GM21723 (cell line): Measurements from ENCODE around the gene MAP7.
"Not testable (repeated sequence)": the region's sequence is repeated elsewhere in the genome, so short reads cannot be mapped to it uniquely, and the experiment has no call there.

ENCODE experiments used
- ATAC-seq: cut with Tn5 transposase; IDR thresholded peaks from one replicate; pipeline ENCODE4 v1.9.1; 2021; ENCODE audit warnings: mild to moderate bottlenecking, moderate library complexity; ENCODE audit not compliant: unreplicated experiment

Gene MAP7

GRCh38 chr6:136508725-136509392 lies 41.4 kb downstream of the MAP7 start:
- ATAC-seq = no peak

- ATAC-seq = no peak
These were observed 44.0 kb downstream of the MAP7 start for GRCh38 chr6:136506124-136506799.

- ATAC-seq = no peak
These were observed 46.8 kb downstream of the MAP7 start for GRCh38 chr6:136503303-136504029.

GRCh38 chr6:136502786-136503185 lies 47.4 kb downstream of the MAP7 start:
- ATAC-seq = no peak

GRCh38 chr6:136501514-136501913 lies 48.7 kb downstream of the MAP7 start:
- ATAC-seq = no peak

- no peak for ATAC-seq
These were observed 49.1 kb downstream of the MAP7 start for GRCh38 chr6:136501096-136501495.

GRCh38 chr6:136500414-136500813 lies 49.8 kb downstream of the MAP7 start:
- no peak for ATAC-seq

GRCh38 chr6:136499370-136499769 lies 50.9 kb downstream of the MAP7 start:
- no peak for ATAC-seq

GRCh38 chr6:136496449-136496848 lies 53.8 kb downstream of the MAP7 start:
- not testable (repeated sequence) for ATAC-seq

GRCh38 chr6:136494710-136495109 lies 55.5 kb downstream of the MAP7 start:
- no peak for ATAC-seq

GRCh38 chr6:136494059-136494458 lies 56.2 kb downstream of the MAP7 start:
- ATAC-seq = no peak

- no peak for ATAC-seq
These were observed 57.8 kb downstream of the MAP7 start for GRCh38 chr6:136492409-136492808.

- no peak for ATAC-seq
These were observed 58.5 kb downstream of the MAP7 start for GRCh38 chr6:136491754-136492153.

- ATAC-seq = no peak
These were observed 59.0 kb downstream of the MAP7 start for GRCh38 chr6:136491251-136491650.

- not testable (repeated sequence) for ATAC-seq
These were observed 60.6 kb downstream of the MAP7 start for GRCh38 chr6:136489689-136490033.

GRCh38 chr6:136487759-136488425 lies 62.3 kb downstream of the MAP7 start:
- no peak for ATAC-seq

GRCh38 chr6:136486357-136486756 lies 63.9 kb downstream of the MAP7 start:
- ATAC-seq = no peak

- no peak for ATAC-seq
These were observed 66.3 kb downstream of the MAP7 start for GRCh38 chr6:136483906-136484305.

GRCh38 chr6:136483005-136483404 lies 67.2 kb downstream of the MAP7 start:
- ATAC-seq = not testable (repeated sequence)

- no peak for ATAC-seq
These were observed 72.7 kb downstream of the MAP7 start for GRCh38 chr6:136477548-136477947.

GRCh38 chr6:136475686-136476085 lies 74.5 kb downstream of the MAP7 start:
- ATAC-seq = no peak

GRCh38 chr6:136474241-136474640 lies 76.0 kb downstream of the MAP7 start:
- ATAC-seq = no peak
